ENCODE results near the gene ZC3HAV1.

GRCh38 chr7:139108266-139109187 is 993 bp downstream of the ZC3HAV1 start:
- TF ChIP-seq CTCF (IDR thresholded peaks at IDR 0.05) = peak; percentile 33
- TF ChIP-seq ZFX (IDR thresholded peaks at IDR 0.05; ENCODE audit: borderline replicate concordance) = no peak

Data from 22Rv1 (cell line).